ENCODE measurements around the gene LAPTM5.

The LAPTM5 gene

GRCh38 chr1:30705698-30706097, 51.9 kb downstream of the LAPTM5 start:
- H3K9me3 Mint-ChIP-seq (ENCODE audit: low read depth), result no peaks in the 10 kb centered on the region
- no peaks in the 10 kb centered on the region for H3K36me3 Mint-ChIP-seq
- H3K27me3 Mint-ChIP-seq, result peaks cover 3% of the 10 kb centered on the region
- H3K27ac Mint-ChIP-seq, result no peak overlapping the region
- peaks cover 2% of the 10 kb centered on the region for H3K4me1 Mint-ChIP-seq (ENCODE audit: low read depth)
- H3K4me3 Mint-ChIP-seq, result no peak overlapping the region

DNA sequence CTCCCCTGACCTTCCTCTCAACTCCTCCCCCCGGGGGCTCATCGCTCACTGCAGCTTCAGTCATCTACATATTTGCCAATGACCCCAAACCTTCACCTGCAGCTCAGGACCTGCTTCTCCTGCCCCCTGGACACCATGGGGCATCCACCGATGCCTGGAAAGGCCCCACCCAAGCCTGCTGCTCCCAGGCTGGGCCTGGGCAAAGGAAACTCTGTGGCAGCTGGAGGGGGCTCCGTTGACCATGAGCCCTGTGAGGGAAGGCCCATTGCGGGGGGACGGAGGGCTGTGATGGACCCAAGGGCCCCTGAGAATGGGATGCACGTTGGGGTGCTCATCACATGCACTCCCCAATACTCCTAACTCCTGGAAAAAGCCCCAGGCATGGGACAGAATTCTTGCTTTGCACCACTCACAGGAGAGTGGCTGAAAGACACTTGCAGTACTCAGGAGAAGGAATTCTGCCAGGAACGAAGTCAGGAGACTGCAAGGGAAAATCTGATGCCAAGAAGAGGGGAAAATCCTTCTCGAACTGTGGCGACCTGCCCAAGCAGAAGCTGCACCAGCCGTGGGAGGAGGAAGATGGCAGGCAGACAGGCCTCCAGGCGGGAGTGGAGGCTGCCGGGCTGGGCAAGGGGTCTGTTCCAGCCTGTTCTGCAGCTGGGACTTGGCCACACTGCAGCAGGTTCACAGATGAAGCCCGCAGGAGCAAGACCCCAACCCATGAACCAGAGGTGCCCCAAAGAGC, 52.6 kb downstream of the LAPTM5 start:
- Mint-ChIP-seq H3K4me3 (no peak overlapping the region), H3K27me3 (peaks cover 3% of the 10 kb centered on the region)

GRCh38 chr1:30704271-30704670, 53.3 kb downstream of the LAPTM5 start:
- H3K27ac Mint-ChIP-seq, result no peak overlapping the region
- H3K27me3 Mint-ChIP-seq, result peaks cover 3% of the 10 kb centered on the region
- no peaks in the 10 kb centered on the region for H3K9me3 Mint-ChIP-seq (ENCODE audit: low read depth)
- no peaks in the 10 kb centered on the region for H3K36me3 Mint-ChIP-seq
- no peak overlapping the region for H3K4me3 Mint-ChIP-seq
- H3K4me1 Mint-ChIP-seq (ENCODE audit: low read depth), result peaks cover 2% of the 10 kb centered on the region

More for the DNA sequence above, 52.6 kb downstream of the LAPTM5 start:
- Mint-ChIP-seq H3K4me1 (ENCODE audit: low read depth) (peaks cover 2% of the 10 kb centered on the region), H3K36me3 (no peaks in the 10 kb centered on the region), H3K9me3 (ENCODE audit: low read depth) (no peaks in the 10 kb centered on the region), H3K27ac (no peak overlapping the region)

GRCh38 chr1:30702823-30703222, 54.8 kb downstream of the LAPTM5 start:
- H3K27ac Mint-ChIP-seq, result no peak overlapping the region
- no peak overlapping the region for H3K4me3 Mint-ChIP-seq
- no peaks in the 10 kb centered on the region for H3K9me3 Mint-ChIP-seq (ENCODE audit: low read depth)
- H3K27me3 Mint-ChIP-seq, result peaks cover 2% of the 10 kb centered on the region
- H3K36me3 Mint-ChIP-seq, result no peaks in the 10 kb centered on the region
- H3K4me1 Mint-ChIP-seq (ENCODE audit: low read depth), result no peaks in the 10 kb centered on the region

- H3K27me3 Mint-ChIP-seq, result no peaks in the 10 kb centered on the region
- no peak overlapping the region for H3K27ac Mint-ChIP-seq
- H3K4me3 Mint-ChIP-seq, result no peak overlapping the region
- no peaks in the 10 kb centered on the region for H3K9me3 Mint-ChIP-seq (ENCODE audit: low read depth)
- H3K36me3 Mint-ChIP-seq, result no peaks in the 10 kb centered on the region
- H3K4me1 Mint-ChIP-seq (ENCODE audit: low read depth), result no peaks in the 10 kb centered on the region
Observed at GRCh38 chr1:30701258-30701633, 56.3 kb downstream of the LAPTM5 start.

GRCh38 chr1:30700528-30701257, 56.9 kb downstream of the LAPTM5 start:
- H3K27me3 Mint-ChIP-seq, result no peaks in the 10 kb centered on the region
- H3K4me3 Mint-ChIP-seq, result no peak overlapping the region
- H3K36me3 Mint-ChIP-seq, result no peaks in the 10 kb centered on the region
- no peaks in the 10 kb centered on the region for H3K9me3 Mint-ChIP-seq (ENCODE audit: low read depth)
- no peak overlapping the region for H3K27ac Mint-ChIP-seq
- no peaks in the 10 kb centered on the region for H3K4me1 Mint-ChIP-seq (ENCODE audit: low read depth)

- Mint-ChIP-seq H3K27me3 (no peaks in the 10 kb centered on the region), H3K4me3 (no peak overlapping the region), H3K4me1 (ENCODE audit: low read depth) (no peaks in the 10 kb centered on the region), H3K36me3 (no peaks in the 10 kb centered on the region), H3K27ac (no peak overlapping the region), H3K9me3 (ENCODE audit: low read depth) (no peaks in the 10 kb centered on the region)
Observed at GRCh38 chr1:30699762-30700161, 57.8 kb downstream of the LAPTM5 start.

- no peaks in the 10 kb centered on the region for H3K27me3 Mint-ChIP-seq
- no peaks in the 10 kb centered on the region for H3K36me3 Mint-ChIP-seq
- H3K9me3 Mint-ChIP-seq (ENCODE audit: low read depth), result no peaks in the 10 kb centered on the region
- H3K27ac Mint-ChIP-seq, result no peak overlapping the region
- H3K4me1 Mint-ChIP-seq (ENCODE audit: low read depth), result no peaks in the 10 kb centered on the region
- no peak overlapping the region for H3K4me3 Mint-ChIP-seq
Observed at GRCh38 chr1:30698401-30698981, 59.1 kb downstream of the LAPTM5 start.

DNA sequence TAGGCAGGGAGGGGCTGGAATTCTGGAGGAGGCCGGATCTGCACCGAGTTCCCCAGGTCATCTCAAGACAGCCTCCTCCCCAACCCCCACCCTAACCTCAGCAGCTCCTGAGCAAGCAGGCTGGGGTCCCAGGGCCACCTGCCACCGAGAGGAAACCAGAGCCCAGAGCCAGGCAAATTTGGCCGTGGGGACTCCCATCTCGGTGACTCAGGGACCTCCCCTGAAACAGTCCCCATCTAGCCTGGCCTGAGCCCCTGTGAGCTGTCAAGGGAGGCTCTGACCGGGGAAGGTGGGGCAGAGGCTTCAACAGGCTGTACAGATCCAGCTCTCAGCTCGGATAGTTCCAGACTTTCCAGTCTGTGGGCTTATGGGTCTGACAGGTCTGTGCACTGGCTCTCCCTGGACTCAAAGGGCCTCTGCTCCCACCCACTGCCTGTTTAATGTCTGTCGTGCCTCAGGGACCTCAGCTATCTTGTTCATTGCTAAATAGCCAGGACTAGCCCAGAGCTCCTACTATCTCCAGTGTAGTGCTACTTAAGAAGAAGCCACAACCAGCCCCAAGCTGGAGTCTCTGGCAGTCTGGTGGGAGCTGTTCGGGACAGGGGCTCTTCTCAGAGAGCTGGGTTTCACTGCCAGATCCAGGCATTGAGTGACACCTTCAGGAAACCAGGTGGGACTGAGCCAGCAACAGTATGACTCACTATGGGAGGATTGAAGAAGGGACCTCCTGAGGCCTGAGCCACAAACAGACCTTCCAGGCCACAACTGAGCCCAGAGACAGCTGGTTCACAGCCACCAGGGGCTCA, 59.8 kb downstream of the LAPTM5 start:
- Mint-ChIP-seq H3K4me3 (no peak overlapping the region), H3K4me1 (ENCODE audit: low read depth) (no peaks in the 10 kb centered on the region), H3K36me3 (no peaks in the 10 kb centered on the region), H3K27ac (no peak overlapping the region), H3K27me3 (no peaks in the 10 kb centered on the region), H3K9me3 (ENCODE audit: low read depth) (no peaks in the 10 kb centered on the region)

DNA sequence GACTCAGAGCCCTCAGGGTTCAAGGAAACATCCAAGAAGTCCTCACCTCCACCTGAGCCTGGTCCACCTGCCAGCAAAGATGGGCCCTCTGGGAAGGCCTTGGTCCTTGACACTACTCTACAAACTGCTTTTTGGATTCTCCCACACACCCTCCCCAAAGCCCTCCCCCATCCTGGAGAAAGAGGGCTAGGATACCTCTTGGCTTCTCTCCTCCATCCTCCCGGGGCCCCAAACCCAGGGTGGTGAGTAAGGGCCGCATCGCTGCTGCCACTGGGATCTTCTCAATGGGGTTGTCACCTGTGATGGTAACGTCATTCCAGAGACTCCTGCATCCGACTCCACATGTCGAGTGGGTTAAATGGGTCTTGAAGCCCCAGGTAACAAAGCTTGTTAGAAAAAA, 60.7 kb downstream of the LAPTM5 start:
- Mint-ChIP-seq H3K9me3 (ENCODE audit: low read depth) (no peaks in the 10 kb centered on the region), H3K36me3 (no peaks in the 10 kb centered on the region), H3K27me3 (no peaks in the 10 kb centered on the region), H3K27ac (no peak overlapping the region), H3K4me3 (no peak overlapping the region), H3K4me1 (ENCODE audit: low read depth) (peaks cover 5% of the 10 kb centered on the region)

DNA sequence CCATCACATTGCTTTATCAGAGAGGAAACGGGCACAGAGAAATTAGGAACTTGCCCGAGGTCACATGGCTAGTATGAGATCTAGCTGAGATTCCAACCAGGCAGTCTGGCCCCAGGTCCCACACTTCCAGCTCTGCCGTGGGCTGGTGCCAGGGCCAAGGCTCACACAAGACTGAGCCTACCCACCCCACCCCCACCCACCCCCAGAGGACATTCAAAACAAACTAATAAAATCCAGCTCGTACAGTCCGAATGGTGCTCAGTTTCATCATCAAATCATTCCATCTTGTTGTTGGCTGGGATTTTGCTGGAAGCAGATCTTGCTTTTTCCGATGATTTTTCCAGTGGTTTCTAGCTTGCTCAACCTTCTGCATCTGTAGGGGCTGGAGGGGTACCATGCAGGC, 62.1 kb downstream of the LAPTM5 start:
- Mint-ChIP-seq H3K27me3 (no peaks in the 10 kb centered on the region), H3K4me1 (ENCODE audit: low read depth) (peaks cover 7% of the 10 kb centered on the region), H3K4me3 (no peak overlapping the region), H3K27ac (no peak overlapping the region), H3K9me3 (ENCODE audit: low read depth) (no peaks in the 10 kb centered on the region), H3K36me3 (no peaks in the 10 kb centered on the region)

- Mint-ChIP-seq H3K36me3 (no peaks in the 10 kb centered on the region), H3K9me3 (ENCODE audit: low read depth) (no peaks in the 10 kb centered on the region), H3K27ac (no peak overlapping the region), H3K4me3 (no peak overlapping the region), H3K27me3 (no peaks in the 10 kb centered on the region), H3K4me1 (ENCODE audit: low read depth) (peaks cover 7% of the 10 kb centered on the region)
Observed at GRCh38 chr1:30694280-30695175, 63.0 kb downstream of the LAPTM5 start.

DNA sequence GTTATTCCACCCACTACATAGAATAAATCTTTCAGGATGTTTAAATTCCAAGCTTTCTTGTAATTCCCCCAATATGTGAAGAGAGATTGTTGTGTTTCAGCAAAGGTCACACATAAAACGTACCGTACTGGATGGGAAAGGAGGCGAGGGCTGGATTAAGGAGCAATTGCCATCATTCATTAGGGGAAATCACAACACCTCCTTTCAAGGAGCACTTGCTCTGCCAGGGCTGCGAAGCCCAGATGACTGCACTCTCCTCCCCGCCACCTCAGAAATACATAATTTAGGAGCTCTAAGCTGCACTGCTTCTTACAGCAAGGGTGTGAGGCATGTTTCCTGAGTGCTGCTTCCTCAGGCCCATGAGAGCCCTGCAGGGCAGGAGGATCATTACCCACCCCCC, 63.8 kb downstream of the LAPTM5 start:
- no peaks in the 10 kb centered on the region for H3K27me3 Mint-ChIP-seq
- peaks cover 7% of the 10 kb centered on the region for H3K4me1 Mint-ChIP-seq (ENCODE audit: low read depth)
- no peaks in the 10 kb centered on the region for H3K9me3 Mint-ChIP-seq (ENCODE audit: low read depth)
- no peaks in the 10 kb centered on the region for H3K36me3 Mint-ChIP-seq
- H3K27ac Mint-ChIP-seq, result no peak overlapping the region
- H3K4me3 Mint-ChIP-seq, result no peak overlapping the region

GRCh38 chr1:30693366-30693765, 64.2 kb downstream of the LAPTM5 start:
- Mint-ChIP-seq H3K27me3 (no peaks in the 10 kb centered on the region), H3K27ac (no peak overlapping the region), H3K36me3 (no peaks in the 10 kb centered on the region), H3K4me1 (ENCODE audit: low read depth) (peaks cover 7% of the 10 kb centered on the region), H3K9me3 (ENCODE audit: low read depth) (no peaks in the 10 kb centered on the region), H3K4me3 (no peak overlapping the region)

All from activated naive CD8-positive, alpha-beta T cell (primary cell).